A549 treated with GW870086 at 1 μM for 4 hours (cell line): ENCODE measurements around the gene ELOVL6. TPM values are rescaled to one million over a fixed set of nuclear protein-coding genes. Genes with fewer than 3 reads are reported as not detected.

ENCODE experiments used
- total RNA-seq: library from RNA; stranded (reverse); fragments of 200-300 nt; extraction: Qiagen RNA extraction; gene quantifications from 5 replicates; pipeline ENCODE4 v1.2.3, GENCODE V29; 2022; ENCODE audit warnings: low read depth

ELOVL6 gene, protein sequence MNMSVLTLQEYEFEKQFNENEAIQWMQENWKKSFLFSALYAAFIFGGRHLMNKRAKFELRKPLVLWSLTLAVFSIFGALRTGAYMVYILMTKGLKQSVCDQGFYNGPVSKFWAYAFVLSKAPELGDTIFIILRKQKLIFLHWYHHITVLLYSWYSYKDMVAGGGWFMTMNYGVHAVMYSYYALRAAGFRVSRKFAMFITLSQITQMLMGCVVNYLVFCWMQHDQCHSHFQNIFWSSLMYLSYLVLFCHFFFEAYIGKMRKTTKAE
- 15.3 to 22.1 TPM (median 19.4 TPM) in 5 replicates for total RNA-seq

DNA sequence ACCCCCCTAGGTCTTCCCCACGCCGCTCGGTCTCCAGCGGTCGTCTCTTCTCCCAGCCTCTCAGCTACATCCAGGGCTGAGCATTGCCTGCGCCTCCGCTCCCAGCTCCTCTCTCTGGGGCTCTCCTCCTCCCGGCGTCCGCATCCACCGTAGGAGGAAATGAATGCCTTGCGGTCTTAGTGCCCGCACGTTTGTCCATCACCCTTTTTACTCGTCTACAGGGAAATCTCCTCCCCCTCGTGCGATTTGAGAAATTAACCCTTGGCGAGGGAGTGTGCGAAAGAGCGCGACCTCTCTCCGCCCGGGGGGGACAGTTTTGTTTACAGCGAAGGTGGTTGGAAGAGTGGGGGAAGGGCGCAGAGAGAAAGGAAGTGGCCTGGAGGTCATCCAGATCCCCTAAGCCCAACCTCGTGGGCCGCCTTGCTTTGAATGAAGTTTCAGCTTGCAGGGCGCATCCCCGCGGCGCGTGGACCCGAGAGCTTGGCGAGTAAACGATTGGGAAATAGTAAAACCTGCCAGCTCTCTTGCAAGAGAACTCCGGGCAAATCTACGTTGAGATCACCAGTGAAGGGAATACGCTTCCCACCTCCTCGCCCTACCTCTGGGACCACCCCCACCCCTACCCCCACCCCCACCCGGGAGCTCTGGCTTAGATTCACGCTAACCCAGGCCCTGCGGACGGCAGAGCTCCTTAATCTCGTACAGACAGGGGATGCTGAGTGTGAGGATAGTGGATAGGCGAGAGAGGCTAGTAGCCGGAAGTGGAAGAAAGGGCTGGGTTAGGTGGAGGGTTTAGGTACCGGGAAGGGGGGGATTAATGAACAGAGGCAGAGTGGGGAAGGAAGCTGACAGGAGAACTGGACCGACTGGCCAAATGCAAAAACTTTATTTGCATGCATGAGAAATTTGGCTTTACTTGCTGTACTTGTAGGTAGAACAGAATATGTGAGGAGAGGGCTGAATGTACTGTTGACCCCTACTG lies at the start of gene ELOVL6:
TSS of gene ELOVL6 (minus strand) at position 181 of the 982 bp plus-strand sequence. CDS start 280 bp downstream, outside the sequence.

